ENCODE data around the gene CXCL6. TPM values are rescaled to one million over a fixed set of nuclear protein-coding genes. Genes with fewer than 3 reads are reported as not detected.

Gene CXCL6
- polyA plus RNA-seq, 1 of the 3 experiments (the other 2 are of a cell fraction): 0.02 TPM

DNA sequence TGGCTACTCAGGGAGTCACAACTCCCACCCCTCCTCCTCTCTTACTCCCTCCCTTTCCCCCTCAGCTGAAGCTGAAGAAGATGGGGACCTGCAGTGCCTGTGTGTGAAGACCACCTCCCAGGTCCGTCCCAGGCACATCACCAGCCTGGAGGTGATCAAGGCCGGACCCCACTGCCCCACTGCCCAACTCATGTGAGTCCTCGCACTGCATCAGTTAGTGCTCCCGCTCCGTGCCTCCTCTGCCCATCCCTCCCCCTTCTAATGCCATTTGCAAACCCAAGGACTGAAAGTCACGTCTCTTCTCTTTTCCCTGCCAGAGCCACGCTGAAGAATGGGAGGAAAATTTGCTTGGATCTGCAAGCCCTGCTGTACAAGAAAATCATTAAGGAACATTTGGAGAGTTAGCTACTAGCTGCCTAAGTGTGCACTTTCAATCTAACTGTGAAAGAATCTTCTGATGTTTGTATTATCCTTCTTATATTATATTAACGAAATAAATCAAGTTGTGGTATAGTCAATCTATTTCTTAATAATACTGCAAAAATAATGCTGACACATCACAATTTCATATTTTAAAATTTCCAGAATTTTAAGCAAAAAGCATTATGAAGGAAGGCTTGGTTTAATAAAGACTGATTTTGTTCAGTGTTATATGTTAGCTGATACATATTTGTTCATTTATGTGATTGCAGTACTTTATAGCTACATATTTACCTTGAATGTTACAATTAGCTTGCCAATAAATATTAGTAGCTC, 17.4 kb downstream of the CXCL6 start (continued):
- TF ChIP-seq, protein P1, sequence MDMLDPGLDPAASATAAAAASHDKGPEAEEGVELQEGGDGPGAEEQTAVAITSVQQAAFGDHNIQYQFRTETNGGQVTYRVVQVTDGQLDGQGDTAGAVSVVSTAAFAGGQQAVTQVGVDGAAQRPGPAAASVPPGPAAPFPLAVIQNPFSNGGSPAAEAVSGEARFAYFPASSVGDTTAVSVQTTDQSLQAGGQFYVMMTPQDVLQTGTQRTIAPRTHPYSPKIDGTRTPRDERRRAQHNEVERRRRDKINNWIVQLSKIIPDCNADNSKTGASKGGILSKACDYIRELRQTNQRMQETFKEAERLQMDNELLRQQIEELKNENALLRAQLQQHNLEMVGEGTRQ (IDR thresholded peaks at IDR 0.05; ENCODE audit: borderline replicate concordance, low read depth, low read length): no peak
- TF ChIP-seq, protein P2, sequence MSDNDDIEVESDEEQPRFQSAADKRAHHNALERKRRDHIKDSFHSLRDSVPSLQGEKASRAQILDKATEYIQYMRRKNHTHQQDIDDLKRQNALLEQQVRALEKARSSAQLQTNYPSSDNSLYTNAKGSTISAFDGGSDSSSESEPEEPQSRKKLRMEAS (IDR thresholded peaks at IDR 0.05; ENCODE audit: low read depth): no peak
- TF ChIP-seq NFIC (IDR thresholded peaks at IDR 0.05; ENCODE audit: borderline replicate concordance): no peak
- TF ChIP-seq, protein P3, sequence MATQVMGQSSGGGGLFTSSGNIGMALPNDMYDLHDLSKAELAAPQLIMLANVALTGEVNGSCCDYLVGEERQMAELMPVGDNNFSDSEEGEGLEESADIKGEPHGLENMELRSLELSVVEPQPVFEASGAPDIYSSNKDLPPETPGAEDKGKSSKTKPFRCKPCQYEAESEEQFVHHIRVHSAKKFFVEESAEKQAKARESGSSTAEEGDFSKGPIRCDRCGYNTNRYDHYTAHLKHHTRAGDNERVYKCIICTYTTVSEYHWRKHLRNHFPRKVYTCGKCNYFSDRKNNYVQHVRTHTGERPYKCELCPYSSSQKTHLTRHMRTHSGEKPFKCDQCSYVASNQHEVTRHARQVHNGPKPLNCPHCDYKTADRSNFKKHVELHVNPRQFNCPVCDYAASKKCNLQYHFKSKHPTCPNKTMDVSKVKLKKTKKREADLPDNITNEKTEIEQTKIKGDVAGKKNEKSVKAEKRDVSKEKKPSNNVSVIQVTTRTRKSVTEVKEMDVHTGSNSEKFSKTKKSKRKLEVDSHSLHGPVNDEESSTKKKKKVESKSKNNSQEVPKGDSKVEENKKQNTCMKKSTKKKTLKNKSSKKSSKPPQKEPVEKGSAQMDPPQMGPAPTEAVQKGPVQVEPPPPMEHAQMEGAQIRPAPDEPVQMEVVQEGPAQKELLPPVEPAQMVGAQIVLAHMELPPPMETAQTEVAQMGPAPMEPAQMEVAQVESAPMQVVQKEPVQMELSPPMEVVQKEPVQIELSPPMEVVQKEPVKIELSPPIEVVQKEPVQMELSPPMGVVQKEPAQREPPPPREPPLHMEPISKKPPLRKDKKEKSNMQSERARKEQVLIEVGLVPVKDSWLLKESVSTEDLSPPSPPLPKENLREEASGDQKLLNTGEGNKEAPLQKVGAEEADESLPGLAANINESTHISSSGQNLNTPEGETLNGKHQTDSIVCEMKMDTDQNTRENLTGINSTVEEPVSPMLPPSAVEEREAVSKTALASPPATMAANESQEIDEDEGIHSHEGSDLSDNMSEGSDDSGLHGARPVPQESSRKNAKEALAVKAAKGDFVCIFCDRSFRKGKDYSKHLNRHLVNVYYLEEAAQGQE (IDR thresholded peaks at IDR 0.05; ENCODE audit: low read depth, low read length): no peak

DNA sequence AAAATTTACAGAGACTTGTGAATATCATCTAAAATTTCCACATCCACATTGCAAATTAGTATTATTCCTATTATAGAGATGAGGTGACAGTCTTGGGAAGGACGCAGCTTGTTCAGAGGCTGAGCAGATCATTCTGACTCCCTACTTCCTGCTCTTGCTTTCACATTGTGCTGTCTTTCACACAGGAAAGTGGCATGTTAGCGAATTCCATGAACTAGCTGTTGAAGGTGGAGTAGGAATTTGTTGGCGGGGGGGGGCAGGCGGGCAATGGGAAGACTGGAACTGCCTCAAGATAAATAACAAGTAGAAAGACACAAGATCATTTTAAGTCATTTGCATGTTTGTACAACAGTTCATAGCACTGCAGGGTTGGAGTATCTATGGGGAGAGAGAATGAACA, 18.9 kb downstream of the CXCL6 start:
- no peaks in the 10 kb centered on the region for H3F3A ChIP-seq (replicated peaks; ENCODE audit: insufficient read depth)
- ChIA-PET CTCF (no interaction called here), POLR2A (no interaction called here)
- H4K20me1 ChIP-seq (ENCODE audit: insufficient read depth): no peaks in the 10 kb centered on the region
- DNase-seq: no peak
- H3K4me2 ChIP-seq: no peak overlapping the region
- H3K9ac ChIP-seq: no peak overlapping the region
- H3K27ac ChIP-seq (ENCODE audit: low read depth in 2 of 2, low read length in 1 of 2): no peak overlapping the region
- H3K79me2 ChIP-seq (ENCODE audit: insufficient read depth): no peaks in the 10 kb centered on the region
- no peaks in the 10 kb centered on the region for H3K4me1 ChIP-seq (ENCODE audit: control insufficient read depth in 1 of 2, insufficient read depth in 2 of 2, low read depth in 1 of 2, low read length in 1 of 2)
- H3K9me3 ChIP-seq: no peaks in the 10 kb centered on the region
- no peaks in the 10 kb centered on the region for H3K36me3 ChIP-seq (replicated peaks in 1 of 2; ENCODE audit: control insufficient read depth in 1 of 2, insufficient read depth in 2 of 2, low read length in 1 of 2)
- H3K9me2 ChIP-seq: no peaks in the 10 kb centered on the region
- 7% methylated on average over 4 of the region's 4 CpGs for WGBS (ENCODE audit: low lambda C conversion rate)
- TF ChIP-seq FOSL2 (IDR thresholded peaks at IDR 0.05; ENCODE audit: borderline replicate concordance, low read depth) (no peak), GATA2 (CRISPR knock-in tag; IDR thresholded peaks at IDR 0.05) (no peak), FOXJ3 (CRISPR knock-in tag; IDR thresholded peaks at IDR 0.05) (no peak), GABPA (IDR thresholded peaks at IDR 0.05; ENCODE audit: low read depth) (no peak), NFIC (IDR thresholded peaks at IDR 0.05; ENCODE audit: borderline replicate concordance) (no peak), SMC3 (IDR thresholded peaks at IDR 0.05; ENCODE audit: low read depth, low read length) (no peak), EP300 (IDR thresholded peaks at IDR 0.05; ENCODE audit: borderline replicate concordance in 1 of 2, low read depth in 1 of 2, low read length in 1 of 2) (no peak), TCF12 (IDR thresholded peaks at IDR 0.05) (no peak), RFX5 (IDR thresholded peaks at IDR 0.05; ENCODE audit: low read length) (no peak), TEAD4 (IDR thresholded peaks at IDR 0.05; ENCODE audit: borderline replicate concordance, insufficient read depth) (no peak), POLR2AphosphoS5 (IDR thresholded peaks at IDR 0.05; ENCODE audit: low read depth, low read length) (no peak), YY1 (IDR thresholded peaks at IDR 0.05; ENCODE audit: low read depth) (no peak), JUND (IDR thresholded peaks at IDR 0.05) (no peak)
- TF ChIP-seq, protein P4, sequence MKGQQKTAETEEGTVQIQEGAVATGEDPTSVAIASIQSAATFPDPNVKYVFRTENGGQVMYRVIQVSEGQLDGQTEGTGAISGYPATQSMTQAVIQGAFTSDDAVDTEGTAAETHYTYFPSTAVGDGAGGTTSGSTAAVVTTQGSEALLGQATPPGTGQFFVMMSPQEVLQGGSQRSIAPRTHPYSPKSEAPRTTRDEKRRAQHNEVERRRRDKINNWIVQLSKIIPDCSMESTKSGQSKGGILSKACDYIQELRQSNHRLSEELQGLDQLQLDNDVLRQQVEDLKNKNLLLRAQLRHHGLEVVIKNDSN (IDR thresholded peaks at IDR 0.05; ENCODE audit: borderline replicate concordance, low read depth): no peak
- TF ChIP-seq, protein P5, sequence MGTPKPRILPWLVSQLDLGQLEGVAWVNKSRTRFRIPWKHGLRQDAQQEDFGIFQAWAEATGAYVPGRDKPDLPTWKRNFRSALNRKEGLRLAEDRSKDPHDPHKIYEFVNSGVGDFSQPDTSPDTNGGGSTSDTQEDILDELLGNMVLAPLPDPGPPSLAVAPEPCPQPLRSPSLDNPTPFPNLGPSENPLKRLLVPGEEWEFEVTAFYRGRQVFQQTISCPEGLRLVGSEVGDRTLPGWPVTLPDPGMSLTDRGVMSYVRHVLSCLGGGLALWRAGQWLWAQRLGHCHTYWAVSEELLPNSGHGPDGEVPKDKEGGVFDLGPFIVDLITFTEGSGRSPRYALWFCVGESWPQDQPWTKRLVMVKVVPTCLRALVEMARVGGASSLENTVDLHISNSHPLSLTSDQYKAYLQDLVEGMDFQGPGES (IDR thresholded peaks at IDR 0.05; ENCODE audit: low read depth, low read length): no peak
- TF ChIP-seq, protein P6, sequence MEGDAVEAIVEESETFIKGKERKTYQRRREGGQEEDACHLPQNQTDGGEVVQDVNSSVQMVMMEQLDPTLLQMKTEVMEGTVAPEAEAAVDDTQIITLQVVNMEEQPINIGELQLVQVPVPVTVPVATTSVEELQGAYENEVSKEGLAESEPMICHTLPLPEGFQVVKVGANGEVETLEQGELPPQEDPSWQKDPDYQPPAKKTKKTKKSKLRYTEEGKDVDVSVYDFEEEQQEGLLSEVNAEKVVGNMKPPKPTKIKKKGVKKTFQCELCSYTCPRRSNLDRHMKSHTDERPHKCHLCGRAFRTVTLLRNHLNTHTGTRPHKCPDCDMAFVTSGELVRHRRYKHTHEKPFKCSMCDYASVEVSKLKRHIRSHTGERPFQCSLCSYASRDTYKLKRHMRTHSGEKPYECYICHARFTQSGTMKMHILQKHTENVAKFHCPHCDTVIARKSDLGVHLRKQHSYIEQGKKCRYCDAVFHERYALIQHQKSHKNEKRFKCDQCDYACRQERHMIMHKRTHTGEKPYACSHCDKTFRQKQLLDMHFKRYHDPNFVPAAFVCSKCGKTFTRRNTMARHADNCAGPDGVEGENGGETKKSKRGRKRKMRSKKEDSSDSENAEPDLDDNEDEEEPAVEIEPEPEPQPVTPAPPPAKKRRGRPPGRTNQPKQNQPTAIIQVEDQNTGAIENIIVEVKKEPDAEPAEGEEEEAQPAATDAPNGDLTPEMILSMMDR (IDR thresholded peaks at IDR 0.05): no peak
- TF ChIP-seq, protein P7, sequence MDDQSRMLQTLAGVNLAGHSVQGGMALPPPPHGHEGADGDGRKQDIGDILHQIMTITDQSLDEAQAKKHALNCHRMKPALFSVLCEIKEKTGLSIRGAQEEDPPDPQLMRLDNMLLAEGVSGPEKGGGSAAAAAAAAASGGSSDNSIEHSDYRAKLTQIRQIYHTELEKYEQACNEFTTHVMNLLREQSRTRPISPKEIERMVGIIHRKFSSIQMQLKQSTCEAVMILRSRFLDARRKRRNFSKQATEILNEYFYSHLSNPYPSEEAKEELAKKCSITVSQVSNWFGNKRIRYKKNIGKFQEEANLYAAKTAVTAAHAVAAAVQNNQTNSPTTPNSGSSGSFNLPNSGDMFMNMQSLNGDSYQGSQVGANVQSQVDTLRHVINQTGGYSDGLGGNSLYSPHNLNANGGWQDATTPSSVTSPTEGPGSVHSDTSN (IDR thresholded peaks at IDR 0.05): no peak
- H2AFZ ChIP-seq (ENCODE audit: low read depth): no peak overlapping the region
- H3K27me3 ChIP-seq (ENCODE audit: insufficient read depth): peaks cover 13% of the 10 kb centered on the region; the same call in 1 of the 2 replicates
- no peak overlapping the region for H3K4me3 ChIP-seq (ENCODE audit: low read depth in 2 of 2, low read length in 1 of 2)
